ENCODE results near the gene ACTMAP.
A peak's percentile ranks its signal among the peaks of the same experiment; 100 is the strongest.

Gene ACTMAP

GRCh38 chr19:40716482-40717324, 33.6 kb downstream of the ACTMAP start, which contains the start of the genes COQ8B and ITPKC (continued):
- TF ChIP-seq TSHZ1 (tag by site-specific recombination; IDR thresholded peaks at IDR 0.05; ENCODE audit: borderline replicate concordance) (no peak), IKZF3 (tag by site-specific recombination; IDR thresholded peaks at IDR 0.05) (0 out of 2 replicates have a peak, but pooled peaks have one; percentile 16), PRDM6 (tag by site-specific recombination; IDR thresholded peaks at IDR 0.05) (no peak), FEZF1 (tag by site-specific recombination; IDR thresholded peaks at IDR 0.05) (no peak; the same call in 1 of the 2 replicates), ZNF473 (tag by site-specific recombination; IDR thresholded peaks at IDR 0.05) (no peak), ZNF324 (tag by site-specific recombination; IDR thresholded peaks at IDR 0.05) (peak; percentile 38), ZBTB21 (tag by site-specific recombination; IDR thresholded peaks at IDR 0.05) (peak; percentile 89), ZNF274 (IDR thresholded peaks at IDR 0.05; ENCODE audit: low read length) (no peak), ZNF274 (tag by site-specific recombination; IDR thresholded peaks at IDR 0.05; ENCODE audit: borderline replicate concordance) (no peak), ZNF670 (tag by site-specific recombination; IDR thresholded peaks at IDR 0.05; ENCODE audit: low read depth) (no peak), ZNF624 (tag by site-specific recombination; IDR thresholded peaks at IDR 0.05) (no peak), AEBP2 (tag by site-specific recombination; IDR thresholded peaks at IDR 0.05; ENCODE audit: borderline replicate concordance) (no peak), ZBTB20 (tag by site-specific recombination; IDR thresholded peaks at IDR 0.05) (peak; percentile 99), GLIS2 (tag by site-specific recombination; IDR thresholded peaks at IDR 0.05) (peak; percentile 87), ZSCAN23 (tag by site-specific recombination; IDR thresholded peaks at IDR 0.05) (no peak), ZNF830 (tag by site-specific recombination; IDR thresholded peaks at IDR 0.05; ENCODE audit: low read depth) (no peak), ZBTB10 (tag by site-specific recombination; IDR thresholded peaks at IDR 0.05) (peak; percentile 98), ZNF785 (tag by site-specific recombination; IDR thresholded peaks at IDR 0.05) (peak; percentile 71; the same call in 1 of the 2 replicates), ZNF701 (tag by site-specific recombination; IDR thresholded peaks at IDR 0.05) (no peak), ZNF157 (tag by site-specific recombination; IDR thresholded peaks at IDR 0.05) (no peak), EGR2 (tag by site-specific recombination; IDR thresholded peaks at IDR 0.05; ENCODE audit: low read depth) (no peak), ZFHX2 (tag by site-specific recombination; conservative IDR thresholded peaks at IDR 0.05) (no peak), PATZ1 (tag by site-specific recombination; IDR thresholded peaks at IDR 0.05) (peak; percentile 98), ZBTB8A (tag by site-specific recombination; IDR thresholded peaks at IDR 0.05) (0 out of 2 replicates have a peak, but pooled peaks have one; percentile 55), SP3 (tag by site-specific recombination; IDR thresholded peaks at IDR 0.05) (peak; percentile 99), ZNF514 (tag by site-specific recombination; IDR thresholded peaks at IDR 0.05) (no peak), HOXD13 (CRISPR knock-in tag; IDR thresholded peaks at IDR 0.05; ENCODE audit: borderline replicate concordance) (no peak)
